ENCODE measurements around the gene POLR3A.

DNA sequence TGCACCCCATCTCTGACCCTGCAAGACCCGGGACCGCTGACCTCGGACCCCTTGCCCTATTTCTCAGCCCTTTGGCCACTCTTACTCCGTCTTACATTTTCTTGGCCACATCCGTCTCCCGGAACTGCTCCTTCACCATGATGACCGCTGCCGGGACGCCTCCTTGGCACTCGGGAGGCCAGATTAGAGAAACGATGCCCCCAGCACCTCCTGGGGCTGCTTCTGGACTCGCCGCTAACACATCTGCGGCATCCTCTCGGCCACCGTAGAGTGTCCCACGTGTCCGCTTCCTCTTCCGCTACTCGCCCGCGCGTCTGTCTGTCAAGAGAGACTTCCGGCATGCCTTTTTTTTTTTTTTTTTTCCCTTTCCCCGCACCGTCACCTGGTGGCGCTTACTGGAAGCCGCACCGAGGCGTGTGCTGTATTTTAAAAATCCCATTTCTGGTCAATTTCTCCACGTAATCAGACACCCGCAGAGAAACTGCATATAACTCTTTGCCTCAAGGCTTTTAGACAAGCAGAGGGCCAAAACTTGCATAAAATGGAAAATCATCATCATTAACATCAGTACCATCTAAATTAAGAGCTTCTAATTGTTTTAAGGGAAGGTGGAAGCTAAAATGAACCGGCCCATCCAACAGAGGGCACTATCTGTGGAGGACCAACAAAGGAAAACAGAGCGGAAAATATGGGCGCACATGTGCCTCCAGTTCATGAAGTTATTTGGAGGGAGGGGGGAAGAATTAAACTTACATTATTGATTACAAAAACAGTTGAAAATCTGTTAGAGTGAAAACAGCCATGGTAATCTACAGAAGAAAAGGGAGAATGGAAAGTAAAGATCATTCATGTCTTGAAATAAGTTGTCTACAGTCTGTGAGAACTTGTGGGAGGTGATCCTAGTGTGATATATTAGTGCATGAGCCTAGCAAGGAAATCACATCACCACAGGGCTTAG is at the start of gene POLR3A:
- TF ChIP-seq GATA2 (IDR thresholded peaks at IDR 0.05; ENCODE audit: low read depth, low read length): no peak
- TF ChIP-seq GATA3 (IDR thresholded peaks at IDR 0.05; ENCODE audit: low read depth, low read length): no peak
